NCI-H1694 (cell line): ENCODE results near the gene KCNAB1.
"Not testable (repeated sequence)": the region's sequence is repeated elsewhere in the genome, so short reads cannot be mapped to it uniquely, and the experiment has no call there.

Experiments used
- DNase-seq: peaks from one replicate; lab custom pipeline; 2025; lab: John Stamatoyannopoulos, UW

KCNAB1 gene

GRCh38 chr3:156120528-156121251, at the start of gene KCNAB1:
TSS of gene KCNAB1 (plus strand) at chr3:156120578.
- DNase-seq = no peak

- no peak for DNase-seq
Measured at GRCh38 chr3:156071031-156071430, 49.3 kb upstream of the KCNAB1 start.

DNA sequence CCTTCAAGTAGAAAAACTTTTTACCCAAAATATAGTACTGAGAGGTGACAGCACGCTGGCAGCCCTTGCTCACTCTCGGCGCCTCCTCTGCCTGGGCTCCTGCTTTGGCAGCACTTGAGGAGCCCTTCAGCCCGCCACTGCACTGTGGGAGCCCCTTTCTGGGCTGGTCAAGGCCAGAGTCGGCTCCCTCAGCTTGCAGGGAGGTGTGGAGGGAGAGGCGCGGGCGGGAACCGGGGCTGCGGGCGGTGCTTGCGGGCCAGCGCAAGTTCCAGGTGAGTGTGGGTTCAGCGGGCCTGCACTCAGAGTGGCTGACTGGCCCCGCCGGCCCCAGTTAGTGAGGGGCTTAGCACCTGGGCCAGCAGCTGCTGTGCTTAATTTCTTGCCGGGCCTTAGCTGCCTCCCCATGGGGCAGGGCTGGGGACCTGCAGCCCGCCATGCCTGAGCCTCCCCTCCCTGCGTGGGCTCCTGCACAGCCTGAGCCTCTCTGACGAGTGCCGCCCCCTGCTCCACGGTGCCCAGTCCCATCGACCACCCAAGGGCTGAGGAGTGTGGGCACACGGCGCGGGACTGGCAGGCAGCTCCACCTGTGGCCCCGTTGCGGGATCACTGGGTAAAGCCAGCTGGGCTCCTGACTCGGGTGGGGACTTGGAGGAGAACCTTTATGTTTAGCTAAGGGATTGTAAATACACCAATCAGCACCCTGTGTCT, 47.3 kb upstream of the KCNAB1 start:
- DNase-seq = not testable (repeated sequence)

- no peak for DNase-seq
Measured at GRCh38 chr3:156090126-156090525, 30.3 kb upstream of the KCNAB1 start.

DNA sequence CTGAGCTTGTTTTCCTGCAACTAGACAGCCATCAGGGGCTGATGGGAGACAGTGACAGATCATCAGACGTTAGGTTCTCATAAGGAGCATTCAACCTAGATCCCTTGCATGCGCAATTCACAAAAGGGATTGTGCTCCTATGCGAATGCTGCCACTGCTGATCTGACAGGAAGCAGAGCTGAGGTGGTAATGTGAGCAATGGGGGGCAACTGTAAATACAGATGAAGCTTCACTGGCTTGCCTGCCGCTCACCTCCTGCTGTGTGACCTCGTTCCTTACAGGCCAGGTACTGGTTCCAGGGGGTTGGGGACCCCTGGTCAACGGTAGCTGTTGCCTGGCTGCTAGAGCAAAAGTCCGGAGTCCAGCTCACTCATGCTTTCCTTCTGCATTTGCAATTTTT, 26.4 kb upstream of the KCNAB1 start:
- DNase-seq = no peak

GRCh38 chr3:156094391-156094790, 26.0 kb upstream of the KCNAB1 start:
- DNase-seq = no peak

- DNase-seq = not testable (repeated sequence)
Measured at GRCh38 chr3:156095652-156096051, 24.7 kb upstream of the KCNAB1 start.

DNA sequence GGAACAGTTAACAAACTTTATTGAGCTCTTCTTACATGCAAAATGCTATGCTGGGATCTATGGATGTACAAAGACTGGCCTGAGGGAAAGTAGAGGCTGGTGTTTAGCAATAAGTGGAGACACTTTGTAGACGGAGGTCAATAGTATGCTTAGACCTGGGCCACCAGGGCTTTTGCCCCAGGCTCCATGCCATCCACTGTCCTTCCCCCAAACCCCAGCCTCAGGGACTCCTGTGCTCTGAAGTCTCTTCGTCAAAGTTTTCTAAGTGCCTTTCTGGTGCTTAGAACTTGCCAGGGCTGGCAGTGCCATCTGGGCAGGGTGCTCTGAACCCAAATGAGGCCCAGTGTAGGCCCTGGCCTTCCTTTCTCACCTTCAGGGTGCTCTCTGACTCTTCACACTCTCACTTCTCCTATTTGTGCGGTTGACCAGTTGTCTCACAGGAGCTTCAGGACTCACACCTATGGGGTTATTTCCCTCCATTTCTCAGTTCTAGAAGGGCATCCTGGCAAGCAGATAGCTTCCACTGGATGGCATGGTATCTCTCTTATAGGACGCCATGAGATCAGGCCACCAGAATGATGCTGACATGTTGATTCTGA, 21.8 kb upstream of the KCNAB1 start:
- DNase-seq = no peak

GRCh38 chr3:156099348-156099747, 21.0 kb upstream of the KCNAB1 start:
- not testable (repeated sequence) for DNase-seq

DNA sequence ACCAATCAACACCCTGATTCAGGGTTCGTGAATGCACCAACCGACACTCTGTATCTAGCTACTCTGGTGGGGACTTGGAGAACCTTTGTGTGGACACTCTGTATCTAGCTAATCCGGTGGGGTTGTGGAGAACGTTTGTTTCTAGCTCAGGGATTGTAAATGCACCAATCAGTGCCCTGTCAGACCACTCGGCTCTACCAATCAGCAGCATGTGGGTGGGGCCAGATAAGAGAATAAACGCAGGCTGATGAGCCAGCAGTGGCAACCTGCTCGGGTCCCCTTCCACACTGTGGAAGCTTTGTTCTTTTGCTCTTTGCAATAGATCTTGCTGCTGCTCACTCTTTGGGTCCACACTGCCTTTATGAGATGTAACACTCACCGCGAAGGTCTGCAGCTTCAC, 20.4 kb upstream of the KCNAB1 start:
- not testable (repeated sequence) for DNase-seq

- no peak for DNase-seq
Measured at GRCh38 chr3:156102267-156102931, 18.0 kb upstream of the KCNAB1 start.

DNA sequence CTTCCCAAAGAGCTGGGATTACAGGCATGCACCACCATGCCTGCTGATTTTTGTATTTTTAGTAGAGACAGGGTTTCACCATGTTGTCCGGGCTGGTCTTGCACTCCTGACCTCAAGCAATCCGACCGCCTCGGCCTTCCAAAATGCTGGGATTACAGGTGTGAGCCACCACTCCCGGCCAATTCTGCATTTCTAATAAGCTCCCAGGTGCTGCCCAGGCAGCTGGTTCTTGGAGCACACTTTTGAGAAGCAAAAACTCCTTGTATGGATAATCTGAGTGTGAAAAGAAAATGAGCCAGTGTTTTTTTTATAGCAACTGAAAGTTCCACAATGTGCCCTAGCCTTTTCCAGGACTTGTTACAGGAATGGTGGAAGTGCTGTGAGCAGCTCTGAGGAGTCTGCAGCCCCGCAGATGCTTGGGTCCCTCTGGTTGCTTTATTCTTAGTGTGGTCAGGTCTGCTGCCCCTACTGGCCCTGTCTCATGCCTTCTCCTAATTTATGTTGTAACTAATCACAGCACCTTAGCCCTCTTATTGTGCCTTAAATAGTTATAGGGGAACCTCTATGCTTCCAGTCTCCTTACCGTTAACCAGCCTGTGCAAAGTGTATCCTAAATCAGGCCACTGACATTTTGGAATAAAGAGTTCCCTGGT, 13.5 kb upstream of the KCNAB1 start:
- no peak for DNase-seq

GRCh38 chr3:156107504-156107903, 12.9 kb upstream of the KCNAB1 start:
- DNase-seq = no peak

GRCh38 chr3:156108616-156109015, 11.8 kb upstream of the KCNAB1 start:
- DNase-seq = no peak

GRCh38 chr3:156109989-156110388, 10.4 kb upstream of the KCNAB1 start:
- no peak for DNase-seq

GRCh38 chr3:156126467-156126866, 6.1 kb downstream of the KCNAB1 start:
- DNase-seq = no peak

DNA sequence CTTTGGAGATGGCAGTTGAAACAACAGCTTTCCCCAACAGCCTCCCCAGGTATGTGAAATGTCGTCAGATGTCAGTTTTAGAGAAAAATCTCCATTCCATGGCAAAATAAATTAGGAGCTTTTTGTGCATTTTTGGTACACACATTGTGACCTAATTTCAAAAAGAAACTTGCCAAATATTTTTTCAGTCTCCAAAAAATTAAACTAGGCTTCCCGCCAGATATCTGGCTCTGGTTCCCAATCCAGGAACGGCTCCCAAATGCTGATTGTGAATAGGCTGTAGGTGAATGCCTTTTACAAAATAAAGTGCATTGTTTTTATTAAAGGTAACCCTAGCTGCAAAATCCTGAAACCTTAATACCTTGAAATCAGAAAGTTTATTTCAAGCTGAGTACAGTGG, 10.9 kb downstream of the KCNAB1 start:
- no peak for DNase-seq

- no peak for DNase-seq
Measured at GRCh38 chr3:156131799-156132198, 11.4 kb downstream of the KCNAB1 start.

- DNase-seq = no peak
Measured at GRCh38 chr3:156132313-156132712, 11.9 kb downstream of the KCNAB1 start.

DNA sequence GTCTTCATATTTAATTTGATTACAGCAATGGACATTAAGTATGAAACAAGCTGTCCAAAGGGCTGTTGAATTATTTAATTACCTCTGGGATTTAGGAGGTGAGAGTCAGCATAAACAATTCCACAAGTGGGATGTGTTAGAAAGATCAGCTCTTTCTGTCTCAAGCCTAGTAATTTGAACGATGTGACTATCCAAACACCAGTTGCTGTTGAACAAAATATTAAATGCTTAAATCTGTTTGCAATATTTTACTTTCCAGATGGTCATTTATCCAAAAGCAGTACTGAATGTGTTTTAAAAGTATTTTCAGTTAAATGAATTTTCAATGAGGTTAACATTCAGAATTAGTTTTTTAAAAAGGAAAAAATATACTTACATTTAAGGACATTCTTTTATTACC, 12.7 kb downstream of the KCNAB1 start:
- no peak for DNase-seq

- peak; percentile 8 for DNase-seq
Measured at GRCh38 chr3:156135921-156136638, 15.7 kb downstream of the KCNAB1 start.
